HEK293 (cell line): Measurements from ENCODE around the gene THSD7A.

Experiments used
- CTCF ChIP-seq: fragments of 450-650 bp; formaldehyde crosslinking; IDR thresholded peaks from 2 replicates; pipeline ENCODE4 v1.5.1; 2016; ENCODE audit warnings: missing biosample characterization, missing genetic modification characterization
- ELK4 ChIP-seq: IDR thresholded peaks from 2 replicates; pipeline ENCODE4 v1.6.1; 2011; ENCODE audit warnings: mild to moderate bottlenecking, low read depth, low read length, borderline replicate concordance
- RBAK ChIP-seq: fragments of 450-650 bp; formaldehyde crosslinking; IDR thresholded peaks from 2 replicates; pipeline ENCODE4 v1.5.1; 2016; ENCODE audit warnings: missing biosample characterization, missing genetic modification characterization
- REST ChIP-seq: fragments of 450-650 bp; formaldehyde crosslinking; IDR thresholded peaks from 2 replicates; pipeline ENCODE4 v1.5.1; 2016; ENCODE audit warnings: missing biosample characterization, missing genetic modification characterization
- SP2 ChIP-seq: fragments of 450-650 bp; formaldehyde crosslinking; IDR thresholded peaks from 2 replicates; pipeline ENCODE4 v1.5.1; 2016; ENCODE audit warnings: missing biosample characterization, missing genetic modification characterization
- ZBTB44 ChIP-seq: fragments of 450-650 bp; IDR thresholded peaks from 2 replicates; pipeline ENCODE4 v1.5.1; 2018; ENCODE audit warnings: missing biosample characterization, mild to moderate bottlenecking, missing genetic modification characterization
- ZBTB8A ChIP-seq: fragments of 450-650 bp; formaldehyde crosslinking; IDR thresholded peaks from 2 replicates; pipeline ENCODE4 v1.5.1; 2016; ENCODE audit warnings: missing biosample characterization, missing genetic modification characterization
- ZNF175 ChIP-seq: fragments of 450-650 bp; formaldehyde crosslinking; IDR thresholded peaks from 2 replicates; pipeline ENCODE4 v1.5.1; 2016; ENCODE audit warnings: missing biosample characterization, missing genetic modification characterization
- ZNF23 ChIP-seq: fragments of 450-650 bp; formaldehyde crosslinking; IDR thresholded peaks from 2 replicates; pipeline ENCODE4 v1.5.1; 2016; ENCODE audit warnings: missing biosample characterization, missing genetic modification characterization, borderline replicate concordance
- ZNF560 ChIP-seq: fragments of 450-650 bp; formaldehyde crosslinking; IDR thresholded peaks from 2 replicates; pipeline ENCODE4 v1.5.1; 2017; ENCODE audit warnings: missing biosample characterization, missing genetic modification characterization, borderline replicate concordance
- ZNF776 ChIP-seq: fragments of 450-650 bp; formaldehyde crosslinking; IDR thresholded peaks from 2 replicates; pipeline ENCODE4 v1.5.0; 2017; ENCODE audit warnings: missing biosample characterization, missing genetic modification characterization, borderline replicate concordance
- ZSCAN16 ChIP-seq: fragments of 450-650 bp; formaldehyde crosslinking; IDR thresholded peaks from 2 replicates; pipeline ENCODE4 v1.5.1; 2016; ENCODE audit warnings: missing biosample characterization, missing genetic modification characterization

GRCh38 chr7:11743016-11743415, 89.0 kb downstream of the THSD7A start:
- TF ChIP-seq ELK4 = no peak
- no peak for TF ChIP-seq SP2 (tag by site-specific recombination)
- no peak for TF ChIP-seq ZNF560
- TF ChIP-seq RBAK (tag by site-specific recombination) = no peak
- TF ChIP-seq CTCF (tag by site-specific recombination) = no peak
- TF ChIP-seq ZNF23 (tag by site-specific recombination) = no peak
- no peak for TF ChIP-seq ZSCAN16 (tag by site-specific recombination)
- TF ChIP-seq ZNF175 = no peak
- TF ChIP-seq ZNF776 (tag by site-specific recombination) = no peak
- TF ChIP-seq ZBTB44 (tag by site-specific recombination) = no peak
- no peak for TF ChIP-seq REST (tag by site-specific recombination)
- TF ChIP-seq ZBTB8A (tag by site-specific recombination) = no peak
